Measurements from ENCODE around the gene CRNKL1.
A peak's percentile ranks its signal among the peaks of the same experiment; 100 is the strongest.

The CRNKL1 gene

GRCh38 chr20:20070871-20071726 is 18.8 kb upstream of the CRNKL1 start:
- peaks cover 0 to 6% (median 3%) of the 10 kb centered on the region in 10 experiments; a peak in 12 of 20 replicates for H3K4me1 ChIP-seq
- no peak overlapping the region for H3K4me3 ChIP-seq
- no peak for TF ChIP-seq Cebpa-rat (IDR thresholded peaks at IDR 0.05)
- H3K27me3 ChIP-seq: no peaks in the 10 kb centered on the region
- H3K36me3 ChIP-seq: no peaks in the 10 kb centered on the region
- H3K9ac ChIP-seq: no peak overlapping the region
- no peaks in the 10 kb centered on the region for H3K9me3 ChIP-seq (replicated peaks in 1 of 11)
- no peak overlapping the region for H3K27ac ChIP-seq
- no peak overlapping the region for H3K4me2 ChIP-seq
- H4K20me1 ChIP-seq: no peaks in the 10 kb centered on the region

DNA sequence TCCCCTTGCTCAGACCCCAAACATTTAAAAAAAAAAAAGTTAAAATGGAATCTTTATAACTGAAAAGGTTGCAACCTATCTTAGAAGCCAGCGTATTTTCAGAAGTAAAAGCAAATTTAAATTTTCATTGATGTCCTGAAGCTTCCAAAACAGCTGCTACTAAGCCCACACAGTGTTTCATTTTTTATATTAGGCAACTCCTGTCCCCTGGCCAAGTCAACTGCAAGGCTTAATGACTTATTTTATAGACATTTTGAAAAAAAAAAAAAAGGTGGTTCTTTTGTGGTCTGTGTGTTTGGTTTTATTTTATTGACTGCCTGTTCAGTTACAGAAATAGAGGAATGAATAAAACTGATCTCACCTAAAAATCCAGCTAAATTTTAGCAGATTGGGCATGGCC is 13.1 kb upstream of the CRNKL1 start:
- TF ChIP-seq Cebpa-rat (IDR thresholded peaks at IDR 0.05): no peak
- H4K20me1 ChIP-seq: no peaks in the 10 kb centered on the region
- no peaks in the 10 kb centered on the region for H3K36me3 ChIP-seq
- peak overlapping the region in 7 of 11 experiments; percentile 6 to 38 (median 25); a peak in 9 of 22 replicates for H3K4me2 ChIP-seq
- H3K27ac ChIP-seq: no peak overlapping the region
- peaks cover 0 to 10% (median 9%) of the 10 kb centered on the region in 11 experiments; a peak in 12 of 22 replicates for H3K9me3 ChIP-seq (replicated peaks in 1 of 11)
- no peaks in the 10 kb centered on the region for H3K27me3 ChIP-seq
- H3K4me3 ChIP-seq: no peak overlapping the region
- H3K4me1 ChIP-seq: peaks cover 0 to 17% (median 8%) of the 10 kb centered on the region in 10 experiments; a peak in 10 of 20 replicates
- no peak overlapping the region for H3K9ac ChIP-seq

DNA sequence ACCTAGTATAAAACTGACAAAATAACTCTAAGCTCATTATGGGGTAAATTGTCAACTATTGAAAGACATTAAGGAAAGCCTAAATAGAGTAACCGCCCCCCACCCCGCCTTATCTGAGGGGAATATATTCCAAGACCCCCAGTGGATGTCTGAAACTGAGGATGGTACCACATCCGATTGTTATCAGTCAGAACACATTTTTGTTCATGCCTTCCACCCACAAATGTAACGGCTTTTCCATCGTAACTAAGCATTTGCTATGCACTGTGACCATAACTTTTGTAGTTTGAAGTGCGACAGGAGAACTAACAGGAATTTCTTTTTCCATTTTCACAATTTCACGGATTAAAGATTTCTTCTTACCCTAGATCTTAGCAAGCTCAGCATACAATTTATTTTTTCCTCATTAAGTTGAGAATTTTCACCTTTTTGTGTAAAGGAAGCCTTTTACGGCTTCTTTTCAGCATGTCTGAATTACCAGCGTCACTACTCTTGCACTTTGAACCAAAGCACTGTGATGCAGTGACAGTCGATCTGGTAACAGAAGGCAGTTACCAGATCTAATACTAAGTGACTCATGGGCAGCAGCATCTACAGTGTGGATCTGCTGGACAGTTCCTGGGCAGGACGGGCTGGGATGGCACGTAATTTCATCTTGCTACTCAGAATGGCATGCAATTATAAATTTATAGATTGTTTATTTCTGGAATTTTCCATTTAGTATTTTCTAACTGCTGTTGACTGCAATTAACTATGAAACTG is 11.9 kb upstream of the CRNKL1 start:
- no peaks in the 10 kb centered on the region for H3K27me3 ChIP-seq
- 0 out of 22 replicates have a peak overlapping the region, but pooled peaks of 1 of the 11 experiments have one; percentile 18 for H3K4me2 ChIP-seq
- no peak overlapping the region for H3K27ac ChIP-seq
- H3K4me3 ChIP-seq: no peak overlapping the region
- H3K4me1 ChIP-seq: peaks cover 0 to 17% (median 8%) of the 10 kb centered on the region in 10 experiments; a peak in 10 of 20 replicates
- H3K9ac ChIP-seq: no peak overlapping the region
- TF ChIP-seq Cebpa-rat (IDR thresholded peaks at IDR 0.05): no peak
- no peaks in the 10 kb centered on the region for H4K20me1 ChIP-seq
- peaks cover 0 to 10% (median 9%) of the 10 kb centered on the region in 11 experiments; a peak in 12 of 22 replicates for H3K9me3 ChIP-seq (replicated peaks in 1 of 11)
- no peaks in the 10 kb centered on the region for H3K36me3 ChIP-seq

- H3K27me3 ChIP-seq: no peaks in the 10 kb centered on the region
- no peaks in the 10 kb centered on the region for H3K36me3 ChIP-seq
- H3K4me3 ChIP-seq: no peak overlapping the region
- H3K4me1 ChIP-seq: peaks cover 13 to 34% (median 23%) of the 10 kb centered on the region in 10 experiments
- no peaks in the 10 kb centered on the region for H4K20me1 ChIP-seq
- no peak overlapping the region for H3K4me2 ChIP-seq
- H3K9me3 ChIP-seq (replicated peaks in 1 of 11): peaks cover 0 to 10% (median 9%) of the 10 kb centered on the region in 11 experiments; a peak in 12 of 22 replicates
- H3K9ac ChIP-seq: no peak overlapping the region
- TF ChIP-seq Cebpa-rat (IDR thresholded peaks at IDR 0.05): no peak
- H3K27ac ChIP-seq: no peak overlapping the region
These were observed 8.2 kb upstream of the CRNKL1 start for GRCh38 chr20:20060234-20060998.

GRCh38 chr20:20051767-20052073 is 546 bp downstream of the CRNKL1 start:
- Histone ChIP-seq H3K4me1 (peaks cover 19 to 30% (median 29%) of the 10 kb centered on the region in 10 experiments), H3K27me3 (no peaks in the 10 kb centered on the region), H3K9ac (peak overlapping the region; percentile 86 to 92 (median 90)), H3K4me2 (peak overlapping the region; percentile 80 to 98 (median 90)), H3K9me3 (replicated peaks in 1 of 11) (no peaks in the 10 kb centered on the region), H3K4me3 (peak overlapping the region; percentile 86 to 98 (median 93)), H3K36me3 (peaks cover 38 to 43% (median 41%) of the 10 kb centered on the region in 11 experiments), H4K20me1 (peaks cover 0 to 21% (median 3%) of the 10 kb centered on the region in 11 experiments; a peak in 5 of 22 replicates), H3K27ac (peak overlapping the region; percentile 79 to 91 (median 86))
- no peak for TF ChIP-seq Cebpa-rat (IDR thresholded peaks at IDR 0.05)

- Histone ChIP-seq H3K36me3 (peaks cover 99 to 100% (median 100%) of the 10 kb centered on the region in 11 experiments), H3K4me3 (no peak overlapping the region), H4K20me1 (peaks cover 6 to 53% (median 28%) of the 10 kb centered on the region in 11 experiments; a peak in 15 of 22 replicates), H3K9me3 (replicated peaks in 1 of 11) (no peaks in the 10 kb centered on the region), H3K9ac (no peak overlapping the region), H3K27me3 (no peaks in the 10 kb centered on the region), H3K4me1 (peaks cover 0 to 16% (median 0%) of the 10 kb centered on the region in 10 experiments; a peak in 4 of 20 replicates), H3K27ac (no peak overlapping the region), H3K4me2 (no peak overlapping the region)
- no peak for TF ChIP-seq Cebpa-rat (IDR thresholded peaks at IDR 0.05)
These were observed 12.4 kb downstream of the CRNKL1 start for GRCh38 chr20:20039752-20040387.

GRCh38 chr20:20038586-20038985 is 13.7 kb downstream of the CRNKL1 start:
- Histone ChIP-seq H3K4me3 (no peak overlapping the region), H3K27ac (no peak overlapping the region), H3K9me3 (replicated peaks in 1 of 11) (no peaks in the 10 kb centered on the region), H3K4me1 (peaks cover 0 to 16% (median 0%) of the 10 kb centered on the region in 10 experiments; a peak in 4 of 20 replicates), H4K20me1 (peaks cover 4 to 59% (median 26%) of the 10 kb centered on the region in 11 experiments; a peak in 16 of 22 replicates), H3K4me2 (no peak overlapping the region), H3K27me3 (no peaks in the 10 kb centered on the region), H3K36me3 (peaks cover 99 to 100% (median 100%) of the 10 kb centered on the region in 11 experiments), H3K9ac (no peak overlapping the region)
- TF ChIP-seq Cebpa-rat (IDR thresholded peaks at IDR 0.05): no peak

DNA sequence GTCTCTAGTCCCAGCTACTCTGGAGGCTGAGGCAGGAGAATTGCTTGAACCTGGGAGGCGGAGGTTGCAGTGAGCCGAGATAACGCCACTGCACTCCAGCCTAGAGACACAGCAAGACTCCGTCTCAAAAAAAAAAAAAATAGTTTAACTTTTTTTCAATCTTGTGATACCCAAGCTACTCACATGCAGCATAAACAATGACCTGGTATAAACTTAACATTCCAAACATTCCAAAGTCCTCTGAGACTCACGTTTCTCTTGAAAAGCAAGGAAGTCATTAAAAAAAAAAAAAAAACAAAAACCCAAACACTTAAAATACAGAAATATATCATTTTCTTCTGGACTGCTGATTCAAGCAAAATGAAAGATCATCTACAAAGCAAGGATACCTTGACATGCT is 14.3 kb downstream of the CRNKL1 start:
- TF ChIP-seq Cebpa-rat (IDR thresholded peaks at IDR 0.05): no peak
- Histone ChIP-seq H3K4me2 (no peak overlapping the region), H3K27me3 (no peaks in the 10 kb centered on the region), H3K36me3 (peaks cover 99 to 100% (median 100%) of the 10 kb centered on the region in 11 experiments), H3K27ac (no peak overlapping the region), H4K20me1 (peaks cover 8 to 62% (median 28%) of the 10 kb centered on the region in 11 experiments; a peak in 16 of 22 replicates), H3K9ac (no peak overlapping the region), H3K9me3 (replicated peaks in 1 of 11) (no peaks in the 10 kb centered on the region), H3K4me1 (peaks cover 0 to 16% (median 0%) of the 10 kb centered on the region in 10 experiments; a peak in 4 of 20 replicates), H3K4me3 (no peak overlapping the region)

All from BLaER1 treated with 17β-estradiol and CSF1 and Interleukin-3, amounts not matched to agents 10 nM and 100 nM (cell line).